ENCODE results near the gene SPOCD1. TPM values are rescaled to one million over a fixed set of nuclear protein-coding genes. Genes with fewer than 3 reads are reported as not detected.

The SPOCD1 gene
- total RNA-seq, 2 experiments from 2014 or later: not detected

- H3K27ac Mint-ChIP-seq: no peak overlapping the region
These were observed 67.5 kb downstream of the SPOCD1 start for GRCh38 chr1:31748365-31748764.

GRCh38 chr1:31747304-31747703, 68.5 kb downstream of the SPOCD1 start:
- H3K27ac Mint-ChIP-seq: peak overlapping the region; percentile 5
- peaks cover 8% of the 10 kb centered on the region for H3K27me3 Mint-ChIP-seq
- no peaks in the 10 kb centered on the region for H3K9me3 Mint-ChIP-seq (ENCODE audit: low read depth)
- no peak overlapping the region for H3K4me3 Mint-ChIP-seq
- peaks cover 55% of the 10 kb centered on the region for H3K4me1 Mint-ChIP-seq
- no peak for ATAC-seq
- no peak for DNase-seq
- no peaks in the 10 kb centered on the region for H3K36me3 Mint-ChIP-seq
- CTCF ChIA-PET: interaction anchor here (1.3 to 2.7 kb wide), 2 partner anchors 32 to 80 kb away, joined by 3 to 12 read pairs; no protein-coding TSS in a partner anchor

More at GRCh38 chr1:31748365-31748764, 67.5 kb downstream of the SPOCD1 start:
- H3K4me3 Mint-ChIP-seq: no peak overlapping the region
- CTCF ChIA-PET: interaction anchor here (0.7 to 1.8 kb wide), 5 partner anchors 12 to 130 kb away, joined by 3 to 6 read pairs (median 5); no protein-coding TSS in a partner anchor
- ATAC-seq: no peak
- H3K9me3 Mint-ChIP-seq (ENCODE audit: low read depth): no peaks in the 10 kb centered on the region
- peaks cover 64% of the 10 kb centered on the region for H3K4me1 Mint-ChIP-seq
- DNase-seq: no peak
- peaks cover 8% of the 10 kb centered on the region for H3K27me3 Mint-ChIP-seq
- no peaks in the 10 kb centered on the region for H3K36me3 Mint-ChIP-seq

- Mint-ChIP-seq H3K9me3 (ENCODE audit: low read depth) (no peaks in the 10 kb centered on the region), H3K36me3 (no peaks in the 10 kb centered on the region), H3K4me1 (peaks cover 53% of the 10 kb centered on the region), H3K4me3 (no peak overlapping the region), H3K27me3 (peaks cover 8% of the 10 kb centered on the region), H3K27ac (peak overlapping the region; percentile 39)
- CTCF ChIA-PET: interaction anchor here (1.0 to 3.4 kb wide), 10 partner anchors 12 to 362 kb away, joined by 3 to 41 read pairs (median 11); partner anchors contain the start of gene KPNA6
- DNase-seq (no peak), ATAC-seq (no peak)
These were observed 69.1 kb downstream of the SPOCD1 start for GRCh38 chr1:31746687-31747086.

- no peaks in the 10 kb centered on the region for H3K36me3 Mint-ChIP-seq
- H3K27me3 Mint-ChIP-seq: peaks cover 8% of the 10 kb centered on the region
- ATAC-seq: no peak
- no peak overlapping the region for H3K4me3 Mint-ChIP-seq
- DNase-seq: no peak
- H3K4me1 Mint-ChIP-seq: peaks cover 47% of the 10 kb centered on the region
- CTCF ChIA-PET: interaction anchor here (0.5 to 3.4 kb wide), 30 partner anchors 8 to 560 kb away, joined by 3 to 41 read pairs (median 5); partner anchors contain the start of genes COL16A1 and KPNA6
- peak overlapping the region; percentile 39 for H3K27ac Mint-ChIP-seq
- H3K9me3 Mint-ChIP-seq (ENCODE audit: low read depth): no peaks in the 10 kb centered on the region
These were observed 69.7 kb downstream of the SPOCD1 start for GRCh38 chr1:31745946-31746670.

GRCh38 chr1:31745096-31745945, 70.5 kb downstream of the SPOCD1 start:
- Mint-ChIP-seq H3K4me3 (no peak overlapping the region), H3K27ac (no peak overlapping the region), H3K27me3 (peaks cover 8% of the 10 kb centered on the region)

GRCh38 chr1:31744165-31744888, 71.5 kb downstream of the SPOCD1 start:
- H3K27me3 Mint-ChIP-seq: peaks cover 5% of the 10 kb centered on the region
- no peak for ATAC-seq
- no peak overlapping the region for H3K27ac Mint-ChIP-seq
- DNase-seq: no peak
- H3K4me3 Mint-ChIP-seq: no peak overlapping the region
- no peaks in the 10 kb centered on the region for H3K9me3 Mint-ChIP-seq (ENCODE audit: low read depth)
- CTCF ChIA-PET: interaction anchor here (0.9 to 3.4 kb wide), 11 partner anchors 8 to 182 kb away, joined by 3 to 41 read pairs (median 7); partner anchors contain the start of gene COL16A1
- no peaks in the 10 kb centered on the region for H3K36me3 Mint-ChIP-seq
- H3K4me1 Mint-ChIP-seq: peaks cover 37% of the 10 kb centered on the region

More at GRCh38 chr1:31745096-31745945, 70.5 kb downstream of the SPOCD1 start:
- peak; percentile 84 for DNase-seq
- CTCF ChIA-PET: interaction anchor here (0.5 to 3.4 kb wide), 34 partner anchors 9 to 559 kb away, joined by 3 to 41 read pairs (median 5); partner anchors contain the start of genes COL16A1 and KPNA6
- Mint-ChIP-seq H3K9me3 (ENCODE audit: low read depth) (no peaks in the 10 kb centered on the region), H3K4me1 (peaks cover 39% of the 10 kb centered on the region), H3K36me3 (no peaks in the 10 kb centered on the region)
- ATAC-seq: peak; percentile 88

GRCh38 chr1:31742462-31743212, 73.2 kb downstream of the SPOCD1 start:
- Mint-ChIP-seq H3K9me3 (ENCODE audit: low read depth) (no peaks in the 10 kb centered on the region), H3K27me3 (no peaks in the 10 kb centered on the region), H3K4me1 (peaks cover 33% of the 10 kb centered on the region), H3K27ac (no peak overlapping the region), H3K36me3 (no peaks in the 10 kb centered on the region), H3K4me3 (no peak overlapping the region)
- no peak for DNase-seq
- CTCF ChIA-PET: interaction anchor here (1.2 kb wide), 1 partner anchor 46 kb away, joined by 3 read pairs; no protein-coding TSS in a partner anchor
- no peak for ATAC-seq

Small RNAs within 50 kb of the gene (microRNA-seq; reads per million reads assigned to microRNA genes)
- not detected for gene MIR4254

Other genes starting within 250 kb of the SPOCD1 start
- gene TINAGL1, start 239.5 kb downstream of the SPOCD1 start, total RNA-seq: not detected
- gene HCRTR1, start 198.3 kb downstream of the SPOCD1 start, total RNA-seq: not detected
- 10 to 100 TPM; 45.9 to 47.1 TPM for gene PEF1, start 171.1 kb downstream of the SPOCD1 start, total RNA-seq
- gene COL16A1, start 112.0 kb downstream of the SPOCD1 start, total RNA-seq: not detected
- gene ADGRB2, start 51.7 kb downstream of the SPOCD1 start, total RNA-seq: 1 to 10 TPM in 1 of 2 experiments, under 1 TPM in 1; 0.07 to 1.3 TPM
- 100 to 1,000 TPM; 401 to 507 TPM for gene PTP4A2, start 122.3 kb upstream of the SPOCD1 start, total RNA-seq
- 100 to 1,000 TPM; 166 to 183 TPM for gene KHDRBS1, start 197.8 kb upstream of the SPOCD1 start, total RNA-seq